Neural cell (in vitro differentiated cells): ENCODE results near the gene VWA8. TPM values are rescaled to one million over a fixed set of nuclear protein-coding genes. Genes with fewer than 3 reads are reported as not detected.

Experiments
- H2AFZ ChIP-seq: fragments of 200-600, 300-800 bp; sonication (generic), shearing (Covaris generic); 2 replicates; pipeline ENCODE4 v1.6.0; 2014; ENCODE audit warnings: low read depth, mild to moderate bottlenecking, antibody characterized with exemption, low read length, moderate library complexity
- H3F3A ChIP-seq: fragments of 200-600 bp; shearing (Covaris generic); 2 replicates; pipeline ENCODE4 v1.6.1; 2016; ENCODE audit warnings: mild to moderate bottlenecking, moderate library complexity, mixed read lengths, antibody characterized with exemption, low read length; ENCODE audit not compliant: insufficient read depth, poor library complexity, severe bottlenecking
- H3K27ac ChIP-seq: fragments of 200-600, 300-800 bp; sonication (generic), shearing (Covaris generic); 2 replicates; pipeline ENCODE4 v1.5.1; 2014; ENCODE audit warnings: mild to moderate bottlenecking, low read length, moderate library complexity
- H3K27me3 ChIP-seq: fragments of 300-800, 200-600 bp; sonication (generic), shearing (Covaris generic); 2 replicates; pipeline ENCODE4 v1.6.0; 2014; ENCODE audit warnings: mild to moderate bottlenecking, low read depth, low read length, moderate library complexity; ENCODE audit not compliant: insufficient read depth
- H3K36me3 ChIP-seq: fragments of 300-800, 200-600 bp; sonication (generic), shearing (Covaris generic); 2 replicates; pipeline ENCODE4 v1.5.1; 2014; ENCODE audit warnings: mild to moderate bottlenecking, antibody characterized with exemption, low read length, moderate library complexity; ENCODE audit not compliant: insufficient read depth
- H3K4me2 ChIP-seq: fragments of 300-800, 200-600 bp; sonication (generic), shearing (Covaris generic); 2 replicates; pipeline ENCODE4 v1.6.0; 2014; ENCODE audit warnings: mild to moderate bottlenecking, low read length
- H3K4me3 ChIP-seq: fragments of 300-800, 200-600 bp; sonication (generic), shearing (Covaris generic); 2 replicates; pipeline ENCODE4 v1.5.1; 2014; ENCODE audit warnings: mild to moderate bottlenecking, low read length, moderate library complexity
- H3K79me2 ChIP-seq: fragments of 200-600 bp; shearing (Covaris generic); replicated peaks from 2 replicates; pipeline ENCODE4 v1.6.0; 2014; ENCODE audit warnings: mild to moderate bottlenecking, low read length, moderate library complexity; ENCODE audit not compliant: insufficient read depth
- H3K9ac ChIP-seq: fragments of 300-800, 200-600 bp; sonication (generic), shearing (Covaris generic); 2 replicates; pipeline ENCODE4 v1.6.1; 2016; ENCODE audit warnings: mild to moderate bottlenecking, low read length, mixed read lengths
- H3K9me2 ChIP-seq: fragments of 200-600 bp; shearing (Covaris generic); 2 replicates; pipeline ENCODE4 v1.6.1; 2016; ENCODE audit warnings: mild to moderate bottlenecking, low read length, mixed read lengths; ENCODE audit not compliant: insufficient read depth
- H3K9me3 ChIP-seq: fragments of 200-600, 300-800 bp; sonication (generic), shearing (Covaris generic); 2 replicates; pipeline ENCODE4 v1.6.1; 2016; ENCODE audit warnings: mild to moderate bottlenecking, mixed run types, low read length, moderate library complexity, mixed read lengths
- H4K20me1 ChIP-seq: fragments of 200-600 bp; shearing (Covaris generic); 2 replicates; pipeline ENCODE4 v1.6.1; 2016; ENCODE audit warnings: mild to moderate bottlenecking, mixed run types; ENCODE audit not compliant: insufficient read depth
- EP300 ChIP-seq: fragments of 450-650 bp; conservative IDR thresholded peaks from 2 replicates; pipeline ENCODE4 v1.6.1; 2014; ENCODE audit warnings: antibody characterized with exemption, mild to moderate bottlenecking, moderate library complexity; ENCODE audit not compliant: poor library complexity, severe bottlenecking
- EZH2 ChIP-seq: fragments of 200-600, 300-800 bp; shearing (Covaris generic), sonication (generic); IDR thresholded peaks from 2 replicates; pipeline ENCODE4 v1.6.1; 2014; ENCODE audit warnings: antibody characterized with exemption, low read length, borderline replicate concordance, mild to moderate bottlenecking; ENCODE audit not compliant: insufficient read depth, poor library complexity, severe bottlenecking
- MXI1 ChIP-seq: fragments of 450-650 bp; conservative IDR thresholded peaks from 2 replicates; pipeline ENCODE4 v1.6.1; 2014; ENCODE audit warnings: antibody characterized with exemption, mild to moderate bottlenecking; ENCODE audit not compliant: poor library complexity, severe bottlenecking
- POLR2AphosphoS5 ChIP-seq: IDR thresholded peaks from 2 replicates; pipeline ENCODE4 v1.6.1; 2012
- RAD21 ChIP-seq: fragments of 450-650 bp; conservative IDR thresholded peaks from 2 replicates; pipeline ENCODE4 v1.6.1; 2014; ENCODE audit warnings: antibody characterized with exemption, mild to moderate bottlenecking, moderate library complexity
- SMC3 ChIP-seq: fragments of 450-650 bp; conservative IDR thresholded peaks from 2 replicates; pipeline ENCODE4 v1.6.1; 2014; ENCODE audit warnings: antibody characterized with exemption, mild to moderate bottlenecking, moderate library complexity; ENCODE audit not compliant: poor library complexity
- TAF1 ChIP-seq: IDR thresholded peaks from 2 replicates; pipeline ENCODE4 v1.6.1; 2012; ENCODE audit warnings: low read depth
- polyA plus RNA-seq: library from polyadenylated mRNA; depleted of rRNA; stranded (reverse); fragments of >200 nt; gene quantifications from 2 replicates; pipeline ENCODE4 v1.2.3, GENCODE V29; 2014
- TF ChIP-seq, protein P1 (sequence below): IDR thresholded peaks from 2 replicates; pipeline ENCODE4 v1.6.1; 2012; ENCODE audit warnings: borderline replicate concordance
- TF ChIP-seq, protein P2 (sequence below): fragments of 450-650 bp; IDR thresholded peaks from 2 replicates; pipeline ENCODE4 v1.5.1; 2014; ENCODE audit warnings: antibody characterized with exemption, mild to moderate bottlenecking, moderate library complexity; ENCODE audit not compliant: poor library complexity, severe bottlenecking

Gene VWA8
- polyA plus RNA-seq, 1 donor from 2014 or later: 3.6 TPM

DNA sequence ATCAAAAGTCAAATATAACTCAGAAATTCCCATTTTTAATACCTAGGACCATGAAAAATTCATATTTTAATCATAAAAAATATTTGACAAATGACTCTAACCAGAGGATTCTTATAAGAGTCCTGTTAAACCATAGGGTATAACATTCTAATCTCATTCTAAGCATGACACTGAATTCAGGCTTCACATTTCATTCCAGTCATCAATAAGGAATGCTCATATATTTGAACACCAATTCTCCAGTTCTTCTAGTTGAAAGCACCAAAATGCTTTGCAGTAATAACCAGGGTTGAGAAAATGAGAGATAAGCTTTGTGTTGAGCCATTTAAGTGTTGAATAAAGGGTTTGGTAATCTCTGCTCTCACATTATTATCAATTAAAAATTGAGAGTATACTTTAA, 147.5 kb downstream of the VWA8 start:
- Histone ChIP-seq H3K36me3 (no peaks in the 10 kb centered on the region), H3K9ac (no peak overlapping the region), H3K4me2 (no peak overlapping the region), H2AFZ (no peak overlapping the region), H3K9me3 (no peaks in the 10 kb centered on the region), H3K79me2 (no peaks in the 10 kb centered on the region), H3K27me3 (no peaks in the 10 kb centered on the region), H3K9me2 (no peaks in the 10 kb centered on the region), H3F3A (no peaks in the 10 kb centered on the region), H3K4me3 (no peak overlapping the region), H3K27ac (no peak overlapping the region), H4K20me1 (no peaks in the 10 kb centered on the region)
- TF ChIP-seq, protein P1, sequence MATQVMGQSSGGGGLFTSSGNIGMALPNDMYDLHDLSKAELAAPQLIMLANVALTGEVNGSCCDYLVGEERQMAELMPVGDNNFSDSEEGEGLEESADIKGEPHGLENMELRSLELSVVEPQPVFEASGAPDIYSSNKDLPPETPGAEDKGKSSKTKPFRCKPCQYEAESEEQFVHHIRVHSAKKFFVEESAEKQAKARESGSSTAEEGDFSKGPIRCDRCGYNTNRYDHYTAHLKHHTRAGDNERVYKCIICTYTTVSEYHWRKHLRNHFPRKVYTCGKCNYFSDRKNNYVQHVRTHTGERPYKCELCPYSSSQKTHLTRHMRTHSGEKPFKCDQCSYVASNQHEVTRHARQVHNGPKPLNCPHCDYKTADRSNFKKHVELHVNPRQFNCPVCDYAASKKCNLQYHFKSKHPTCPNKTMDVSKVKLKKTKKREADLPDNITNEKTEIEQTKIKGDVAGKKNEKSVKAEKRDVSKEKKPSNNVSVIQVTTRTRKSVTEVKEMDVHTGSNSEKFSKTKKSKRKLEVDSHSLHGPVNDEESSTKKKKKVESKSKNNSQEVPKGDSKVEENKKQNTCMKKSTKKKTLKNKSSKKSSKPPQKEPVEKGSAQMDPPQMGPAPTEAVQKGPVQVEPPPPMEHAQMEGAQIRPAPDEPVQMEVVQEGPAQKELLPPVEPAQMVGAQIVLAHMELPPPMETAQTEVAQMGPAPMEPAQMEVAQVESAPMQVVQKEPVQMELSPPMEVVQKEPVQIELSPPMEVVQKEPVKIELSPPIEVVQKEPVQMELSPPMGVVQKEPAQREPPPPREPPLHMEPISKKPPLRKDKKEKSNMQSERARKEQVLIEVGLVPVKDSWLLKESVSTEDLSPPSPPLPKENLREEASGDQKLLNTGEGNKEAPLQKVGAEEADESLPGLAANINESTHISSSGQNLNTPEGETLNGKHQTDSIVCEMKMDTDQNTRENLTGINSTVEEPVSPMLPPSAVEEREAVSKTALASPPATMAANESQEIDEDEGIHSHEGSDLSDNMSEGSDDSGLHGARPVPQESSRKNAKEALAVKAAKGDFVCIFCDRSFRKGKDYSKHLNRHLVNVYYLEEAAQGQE: no peak
- TF ChIP-seq, protein P2, sequence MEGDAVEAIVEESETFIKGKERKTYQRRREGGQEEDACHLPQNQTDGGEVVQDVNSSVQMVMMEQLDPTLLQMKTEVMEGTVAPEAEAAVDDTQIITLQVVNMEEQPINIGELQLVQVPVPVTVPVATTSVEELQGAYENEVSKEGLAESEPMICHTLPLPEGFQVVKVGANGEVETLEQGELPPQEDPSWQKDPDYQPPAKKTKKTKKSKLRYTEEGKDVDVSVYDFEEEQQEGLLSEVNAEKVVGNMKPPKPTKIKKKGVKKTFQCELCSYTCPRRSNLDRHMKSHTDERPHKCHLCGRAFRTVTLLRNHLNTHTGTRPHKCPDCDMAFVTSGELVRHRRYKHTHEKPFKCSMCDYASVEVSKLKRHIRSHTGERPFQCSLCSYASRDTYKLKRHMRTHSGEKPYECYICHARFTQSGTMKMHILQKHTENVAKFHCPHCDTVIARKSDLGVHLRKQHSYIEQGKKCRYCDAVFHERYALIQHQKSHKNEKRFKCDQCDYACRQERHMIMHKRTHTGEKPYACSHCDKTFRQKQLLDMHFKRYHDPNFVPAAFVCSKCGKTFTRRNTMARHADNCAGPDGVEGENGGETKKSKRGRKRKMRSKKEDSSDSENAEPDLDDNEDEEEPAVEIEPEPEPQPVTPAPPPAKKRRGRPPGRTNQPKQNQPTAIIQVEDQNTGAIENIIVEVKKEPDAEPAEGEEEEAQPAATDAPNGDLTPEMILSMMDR: no peak
- TF ChIP-seq EZH2 (no peak), RAD21 (no peak), TAF1 (no peak), MXI1 (no peak), SMC3 (no peak), POLR2AphosphoS5 (no peak), EP300 (no peak)

DNA sequence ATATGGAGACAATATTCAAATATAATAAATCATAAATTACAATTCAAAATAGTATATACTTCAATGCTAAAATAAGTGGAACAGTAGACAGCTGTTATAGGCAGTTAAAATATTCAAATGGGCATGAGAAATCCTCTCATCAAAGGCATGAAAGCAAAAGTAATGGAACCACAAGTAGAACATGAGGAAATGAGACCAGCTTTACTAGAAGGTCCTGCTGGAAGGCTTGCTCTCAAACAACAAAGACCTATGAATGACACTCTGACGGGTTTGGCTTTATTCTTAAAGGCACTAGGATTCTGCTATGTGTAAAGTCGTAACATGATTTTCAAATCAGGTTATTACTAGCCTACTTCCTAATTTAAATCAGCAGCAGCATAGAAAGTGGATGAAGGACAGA, 148.1 kb downstream of the VWA8 start:
- H4K20me1 ChIP-seq: no peaks in the 10 kb centered on the region
- H3K36me3 ChIP-seq: no peaks in the 10 kb centered on the region
- H3K79me2 ChIP-seq: no peaks in the 10 kb centered on the region
- no peak overlapping the region for H3K27ac ChIP-seq
- H3K9me3 ChIP-seq: no peaks in the 10 kb centered on the region
- H3K27me3 ChIP-seq: no peaks in the 10 kb centered on the region
- H3K4me3 ChIP-seq: no peak overlapping the region
- H2AFZ ChIP-seq: no peak overlapping the region
- H3K4me2 ChIP-seq: no peak overlapping the region
- no peaks in the 10 kb centered on the region for H3F3A ChIP-seq
- no peak overlapping the region for H3K9ac ChIP-seq
- no peak for TF ChIP-seq SMC3
- TF ChIP-seq RAD21: no peak
- TF ChIP-seq EP300: no peak
- no peak for TF ChIP-seq POLR2AphosphoS5
- no peak for TF ChIP-seq MXI1
- TF ChIP-seq, protein P1: no peak
- no peak for TF ChIP-seq EZH2
- no peak for TF ChIP-seq TAF1
- TF ChIP-seq, protein P2: no peak
- H3K9me2 ChIP-seq: no peaks in the 10 kb centered on the region
